Neural cell (in vitro differentiated cells): ENCODE measurements around the gene FNDC3A. TPM values are rescaled to one million over a fixed set of nuclear protein-coding genes. Genes with fewer than 3 reads are reported as not detected.
"Not testable (repeated sequence)": the region's sequence is repeated elsewhere in the genome, so short reads cannot be mapped to it uniquely, and the experiment has no call there.

Experiments
- H2AFZ ChIP-seq: fragments of 200-600, 300-800 bp; sonication (generic), shearing (Covaris generic); 2 replicates; pipeline ENCODE4 v1.6.0; 2014; ENCODE audit warnings: low read depth, mild to moderate bottlenecking, antibody characterized with exemption, low read length, moderate library complexity
- H3F3A ChIP-seq: fragments of 200-600 bp; shearing (Covaris generic); 2 replicates; pipeline ENCODE4 v1.6.1; 2016; ENCODE audit warnings: mild to moderate bottlenecking, moderate library complexity, mixed read lengths, antibody characterized with exemption, low read length; ENCODE audit not compliant: insufficient read depth, poor library complexity, severe bottlenecking
- H3K27ac ChIP-seq: fragments of 200-600, 300-800 bp; sonication (generic), shearing (Covaris generic); 2 replicates; pipeline ENCODE4 v1.5.1; 2014; ENCODE audit warnings: mild to moderate bottlenecking, low read length, moderate library complexity
- H3K27me3 ChIP-seq: fragments of 300-800, 200-600 bp; sonication (generic), shearing (Covaris generic); 2 replicates; pipeline ENCODE4 v1.6.0; 2014; ENCODE audit warnings: mild to moderate bottlenecking, low read depth, low read length, moderate library complexity; ENCODE audit not compliant: insufficient read depth
- H3K36me3 ChIP-seq: fragments of 300-800, 200-600 bp; sonication (generic), shearing (Covaris generic); 2 replicates; pipeline ENCODE4 v1.5.1; 2014; ENCODE audit warnings: mild to moderate bottlenecking, antibody characterized with exemption, low read length, moderate library complexity; ENCODE audit not compliant: insufficient read depth
- H3K4me2 ChIP-seq: fragments of 300-800, 200-600 bp; sonication (generic), shearing (Covaris generic); 2 replicates; pipeline ENCODE4 v1.6.0; 2014; ENCODE audit warnings: mild to moderate bottlenecking, low read length
- H3K4me3 ChIP-seq: fragments of 300-800, 200-600 bp; sonication (generic), shearing (Covaris generic); 2 replicates; pipeline ENCODE4 v1.5.1; 2014; ENCODE audit warnings: mild to moderate bottlenecking, low read length, moderate library complexity
- H3K79me2 ChIP-seq: fragments of 200-600 bp; shearing (Covaris generic); replicated peaks from 2 replicates; pipeline ENCODE4 v1.6.0; 2014; ENCODE audit warnings: mild to moderate bottlenecking, low read length, moderate library complexity; ENCODE audit not compliant: insufficient read depth
- H3K9ac ChIP-seq: fragments of 300-800, 200-600 bp; sonication (generic), shearing (Covaris generic); 2 replicates; pipeline ENCODE4 v1.6.1; 2016; ENCODE audit warnings: mild to moderate bottlenecking, low read length, mixed read lengths
- H3K9me2 ChIP-seq: fragments of 200-600 bp; shearing (Covaris generic); 2 replicates; pipeline ENCODE4 v1.6.1; 2016; ENCODE audit warnings: mild to moderate bottlenecking, low read length, mixed read lengths; ENCODE audit not compliant: insufficient read depth
- H3K9me3 ChIP-seq: fragments of 200-600, 300-800 bp; sonication (generic), shearing (Covaris generic); 2 replicates; pipeline ENCODE4 v1.6.1; 2016; ENCODE audit warnings: mild to moderate bottlenecking, mixed run types, low read length, moderate library complexity, mixed read lengths
- H4K20me1 ChIP-seq: fragments of 200-600 bp; shearing (Covaris generic); 2 replicates; pipeline ENCODE4 v1.6.1; 2016; ENCODE audit warnings: mild to moderate bottlenecking, mixed run types; ENCODE audit not compliant: insufficient read depth
- EP300 ChIP-seq: fragments of 450-650 bp; conservative IDR thresholded peaks from 2 replicates; pipeline ENCODE4 v1.6.1; 2014; ENCODE audit warnings: antibody characterized with exemption, mild to moderate bottlenecking, moderate library complexity; ENCODE audit not compliant: poor library complexity, severe bottlenecking
- EZH2 ChIP-seq: fragments of 200-600, 300-800 bp; shearing (Covaris generic), sonication (generic); IDR thresholded peaks from 2 replicates; pipeline ENCODE4 v1.6.1; 2014; ENCODE audit warnings: antibody characterized with exemption, low read length, borderline replicate concordance, mild to moderate bottlenecking; ENCODE audit not compliant: insufficient read depth, poor library complexity, severe bottlenecking
- MXI1 ChIP-seq: fragments of 450-650 bp; conservative IDR thresholded peaks from 2 replicates; pipeline ENCODE4 v1.6.1; 2014; ENCODE audit warnings: antibody characterized with exemption, mild to moderate bottlenecking; ENCODE audit not compliant: poor library complexity, severe bottlenecking
- POLR2AphosphoS5 ChIP-seq: IDR thresholded peaks from 2 replicates; pipeline ENCODE4 v1.6.1; 2012
- RAD21 ChIP-seq: fragments of 450-650 bp; conservative IDR thresholded peaks from 2 replicates; pipeline ENCODE4 v1.6.1; 2014; ENCODE audit warnings: antibody characterized with exemption, mild to moderate bottlenecking, moderate library complexity
- SMC3 ChIP-seq: fragments of 450-650 bp; conservative IDR thresholded peaks from 2 replicates; pipeline ENCODE4 v1.6.1; 2014; ENCODE audit warnings: antibody characterized with exemption, mild to moderate bottlenecking, moderate library complexity; ENCODE audit not compliant: poor library complexity
- TAF1 ChIP-seq: IDR thresholded peaks from 2 replicates; pipeline ENCODE4 v1.6.1; 2012; ENCODE audit warnings: low read depth
- polyA plus RNA-seq: library from polyadenylated mRNA; depleted of rRNA; stranded (reverse); fragments of >200 nt; gene quantifications from 2 replicates; pipeline ENCODE4 v1.2.3, GENCODE V29; 2014
- TF ChIP-seq, protein P1 (sequence below): fragments of 450-650 bp; IDR thresholded peaks from 2 replicates; pipeline ENCODE4 v1.5.1; 2014; ENCODE audit warnings: antibody characterized with exemption, mild to moderate bottlenecking, moderate library complexity; ENCODE audit not compliant: poor library complexity, severe bottlenecking
- TF ChIP-seq, protein P2 (sequence below): IDR thresholded peaks from 2 replicates; pipeline ENCODE4 v1.6.1; 2012; ENCODE audit warnings: borderline replicate concordance

Gene FNDC3A
- polyA plus RNA-seq, 1 donor from 2014 or later: 83.8 TPM

DNA sequence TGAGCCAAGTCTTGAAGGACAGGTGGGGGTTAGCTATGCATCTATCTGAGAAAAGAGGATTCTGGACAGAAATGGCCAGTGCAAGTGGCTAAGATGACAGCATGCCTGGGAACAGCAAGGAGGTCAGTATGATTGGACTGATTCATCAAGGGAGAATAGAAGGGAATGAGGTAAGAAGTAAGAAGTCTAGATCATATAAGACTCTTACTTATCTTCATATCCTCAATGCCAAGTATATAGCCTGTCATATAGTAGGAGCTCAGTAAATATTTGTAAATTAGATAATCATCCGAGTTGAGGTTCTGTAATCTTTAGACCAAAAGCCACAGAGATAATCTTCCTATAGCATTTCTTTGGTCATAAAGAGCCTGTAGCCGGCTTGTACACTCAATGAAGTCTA lies 141.2 kb downstream of the FNDC3A start:
- H3K9me3 ChIP-seq: peaks cover 8% of the 10 kb centered on the region
- H3K4me2 ChIP-seq: no peak overlapping the region
- H2AFZ ChIP-seq: no peak overlapping the region
- H3K4me3 ChIP-seq: no peak overlapping the region
- H3K9me2 ChIP-seq: no peaks in the 10 kb centered on the region
- no peaks in the 10 kb centered on the region for H3F3A ChIP-seq
- peaks cover 21% of the 10 kb centered on the region for H3K36me3 ChIP-seq
- no peak overlapping the region for H3K9ac ChIP-seq
- peaks cover 29% of the 10 kb centered on the region for H3K79me2 ChIP-seq
- no peaks in the 10 kb centered on the region for H3K27me3 ChIP-seq
- H4K20me1 ChIP-seq: no peaks in the 10 kb centered on the region
- TF ChIP-seq SMC3: no peak
- TF ChIP-seq, protein P1, sequence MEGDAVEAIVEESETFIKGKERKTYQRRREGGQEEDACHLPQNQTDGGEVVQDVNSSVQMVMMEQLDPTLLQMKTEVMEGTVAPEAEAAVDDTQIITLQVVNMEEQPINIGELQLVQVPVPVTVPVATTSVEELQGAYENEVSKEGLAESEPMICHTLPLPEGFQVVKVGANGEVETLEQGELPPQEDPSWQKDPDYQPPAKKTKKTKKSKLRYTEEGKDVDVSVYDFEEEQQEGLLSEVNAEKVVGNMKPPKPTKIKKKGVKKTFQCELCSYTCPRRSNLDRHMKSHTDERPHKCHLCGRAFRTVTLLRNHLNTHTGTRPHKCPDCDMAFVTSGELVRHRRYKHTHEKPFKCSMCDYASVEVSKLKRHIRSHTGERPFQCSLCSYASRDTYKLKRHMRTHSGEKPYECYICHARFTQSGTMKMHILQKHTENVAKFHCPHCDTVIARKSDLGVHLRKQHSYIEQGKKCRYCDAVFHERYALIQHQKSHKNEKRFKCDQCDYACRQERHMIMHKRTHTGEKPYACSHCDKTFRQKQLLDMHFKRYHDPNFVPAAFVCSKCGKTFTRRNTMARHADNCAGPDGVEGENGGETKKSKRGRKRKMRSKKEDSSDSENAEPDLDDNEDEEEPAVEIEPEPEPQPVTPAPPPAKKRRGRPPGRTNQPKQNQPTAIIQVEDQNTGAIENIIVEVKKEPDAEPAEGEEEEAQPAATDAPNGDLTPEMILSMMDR: no peak
- TF ChIP-seq MXI1: no peak
- TF ChIP-seq TAF1: no peak
- TF ChIP-seq, protein P2, sequence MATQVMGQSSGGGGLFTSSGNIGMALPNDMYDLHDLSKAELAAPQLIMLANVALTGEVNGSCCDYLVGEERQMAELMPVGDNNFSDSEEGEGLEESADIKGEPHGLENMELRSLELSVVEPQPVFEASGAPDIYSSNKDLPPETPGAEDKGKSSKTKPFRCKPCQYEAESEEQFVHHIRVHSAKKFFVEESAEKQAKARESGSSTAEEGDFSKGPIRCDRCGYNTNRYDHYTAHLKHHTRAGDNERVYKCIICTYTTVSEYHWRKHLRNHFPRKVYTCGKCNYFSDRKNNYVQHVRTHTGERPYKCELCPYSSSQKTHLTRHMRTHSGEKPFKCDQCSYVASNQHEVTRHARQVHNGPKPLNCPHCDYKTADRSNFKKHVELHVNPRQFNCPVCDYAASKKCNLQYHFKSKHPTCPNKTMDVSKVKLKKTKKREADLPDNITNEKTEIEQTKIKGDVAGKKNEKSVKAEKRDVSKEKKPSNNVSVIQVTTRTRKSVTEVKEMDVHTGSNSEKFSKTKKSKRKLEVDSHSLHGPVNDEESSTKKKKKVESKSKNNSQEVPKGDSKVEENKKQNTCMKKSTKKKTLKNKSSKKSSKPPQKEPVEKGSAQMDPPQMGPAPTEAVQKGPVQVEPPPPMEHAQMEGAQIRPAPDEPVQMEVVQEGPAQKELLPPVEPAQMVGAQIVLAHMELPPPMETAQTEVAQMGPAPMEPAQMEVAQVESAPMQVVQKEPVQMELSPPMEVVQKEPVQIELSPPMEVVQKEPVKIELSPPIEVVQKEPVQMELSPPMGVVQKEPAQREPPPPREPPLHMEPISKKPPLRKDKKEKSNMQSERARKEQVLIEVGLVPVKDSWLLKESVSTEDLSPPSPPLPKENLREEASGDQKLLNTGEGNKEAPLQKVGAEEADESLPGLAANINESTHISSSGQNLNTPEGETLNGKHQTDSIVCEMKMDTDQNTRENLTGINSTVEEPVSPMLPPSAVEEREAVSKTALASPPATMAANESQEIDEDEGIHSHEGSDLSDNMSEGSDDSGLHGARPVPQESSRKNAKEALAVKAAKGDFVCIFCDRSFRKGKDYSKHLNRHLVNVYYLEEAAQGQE: no peak
- TF ChIP-seq EP300: no peak
- no peak for TF ChIP-seq POLR2AphosphoS5
- TF ChIP-seq RAD21: no peak
- no peak for TF ChIP-seq EZH2
- no peak overlapping the region for H3K27ac ChIP-seq

DNA sequence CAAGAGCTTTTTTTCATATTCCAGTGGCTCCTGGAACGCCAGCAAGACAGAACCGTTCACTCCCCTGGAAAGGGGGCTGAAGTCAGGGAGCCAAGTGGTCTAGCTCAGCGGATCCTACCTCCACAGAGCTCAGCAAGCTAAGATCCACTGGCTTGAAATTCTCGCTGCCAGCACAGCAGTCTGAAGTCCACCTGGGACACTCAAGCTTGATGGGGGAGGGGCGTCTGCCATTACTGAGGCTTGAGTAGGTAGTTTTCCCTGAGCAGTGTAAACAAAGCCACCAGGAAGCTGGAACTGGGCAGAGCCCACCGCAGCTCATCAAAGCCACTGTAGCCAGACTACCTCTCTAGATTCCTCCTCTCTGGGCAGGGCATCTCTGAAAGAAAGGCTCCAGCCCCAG lies 142.7 kb downstream of the FNDC3A start:
- not testable (repeated sequence) for H4K20me1 ChIP-seq, H3K4me2 ChIP-seq, H3K9me3 ChIP-seq, H3K27ac ChIP-seq, H3K27me3 ChIP-seq, H3K9ac ChIP-seq, H2AFZ ChIP-seq, H3K4me3 ChIP-seq, H3K9me2 ChIP-seq, H3F3A ChIP-seq
- Histone ChIP-seq H3K79me2 (peaks cover 13% of the 10 kb centered on the region), H3K36me3 (peaks cover 21% of the 10 kb centered on the region)

DNA sequence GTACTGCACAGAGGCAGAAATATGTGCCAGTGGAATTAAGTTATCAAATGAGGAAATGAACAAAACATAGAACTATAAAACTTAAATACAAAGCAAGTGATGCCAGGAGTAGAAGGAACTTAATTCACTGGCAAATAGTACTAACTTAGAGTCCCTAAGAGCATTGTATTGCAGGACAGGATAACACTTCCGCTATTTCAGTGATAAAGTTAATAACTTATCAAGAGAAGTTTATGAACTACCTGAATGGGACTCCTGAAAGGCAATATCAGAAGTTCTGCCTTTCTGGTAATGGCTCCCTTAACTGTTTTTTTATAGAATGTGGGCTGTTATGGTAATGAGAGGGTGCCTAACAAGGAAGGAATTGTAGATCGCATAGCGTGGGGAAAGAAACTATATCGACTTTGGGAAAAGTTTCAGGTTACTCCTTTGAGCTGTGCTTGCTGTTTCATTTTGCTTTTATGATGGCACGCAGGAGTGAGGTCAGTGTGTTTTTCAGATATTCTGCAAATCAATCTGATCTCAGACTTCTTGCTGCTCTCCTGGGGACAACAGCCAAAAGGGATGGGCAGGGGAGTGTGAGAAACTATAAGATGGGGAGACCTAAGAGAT lies 149.1 kb downstream of the FNDC3A start:
- Histone ChIP-seq H3K9ac (no peak overlapping the region), H2AFZ (no peak overlapping the region), H3F3A (no peaks in the 10 kb centered on the region), H3K79me2 (peaks cover 19% of the 10 kb centered on the region), H3K27ac (no peak overlapping the region), H3K4me3 (no peak overlapping the region), H3K4me2 (no peak overlapping the region), H3K9me2 (no peaks in the 10 kb centered on the region), H4K20me1 (no peaks in the 10 kb centered on the region), H3K27me3 (no peaks in the 10 kb centered on the region), H3K36me3 (peaks cover 5% of the 10 kb centered on the region), H3K9me3 (no peaks in the 10 kb centered on the region)
- TF ChIP-seq, protein P2: no peak
- TF ChIP-seq RAD21: no peak
- TF ChIP-seq, protein P1: no peak
- TF ChIP-seq MXI1: no peak
- no peak for TF ChIP-seq TAF1
- no peak for TF ChIP-seq POLR2AphosphoS5
- TF ChIP-seq EP300: no peak
- TF ChIP-seq EZH2: no peak
- no peak for TF ChIP-seq SMC3
